GM12878 (cell line): Measurements from ENCODE around the gene SMIM44. TPM values are rescaled to one million over a fixed set of nuclear protein-coding genes. Genes with fewer than 3 reads are reported as not detected.

Experiments used
- ATAC-seq: fragments of 200-7000 bp; cut with Tn5 transposase; 3 replicates; pipeline ENCODE4 v1.9.1; 2020; ENCODE audit warnings: mild to moderate bottlenecking, moderate library complexity
- BruUV-seq: library from RNA; stranded (reverse); fragments of 400-500 nt; replicated peaks from 2 replicates; lab custom pipeline; 2021; lab: Mats Ljungman, UMichigan
- CTCF ChIA-PET: fragments of 300-600 bp; sonication (Branson Sonifier 250); formaldehyde crosslinking; extraction: SDS; loops from one replicate; lab custom pipeline; 2021; ENCODE audit warnings: inconsistent platforms; lab: Yijun Ruan, JAX
- POLR2A ChIA-PET: fragments of 350-600 bp; formaldehyde crosslinking; extraction: SDS; loops from one replicate; lab custom pipeline; 2021; ENCODE audit warnings: inconsistent platforms; lab: Charles Lee
- RAD21 ChIA-PET: fragments of 300-600 bp; sonication (Branson Sonifier 250); formaldehyde crosslinking; loops from one replicate; lab custom pipeline; 2023; ENCODE audit warnings: antibody characterized with exemption; ENCODE audit not compliant: unreplicated experiment; lab: Charles Lee
- SMC1A ChIA-PET: fragments of 300-600 bp; sonication (Branson Sonifier 250); formaldehyde crosslinking; loops from one replicate; lab custom pipeline; 2023; ENCODE audit not compliant: unreplicated experiment, uncharacterized antibody; lab: Charles Lee
- DNase-seq: peaks from one replicate; pipeline ENCODE4 v3.0.0-alpha.2; 2011; ENCODE audit warnings: low read depth, low spot score
- FAIRE-seq: peaks from 3 replicates; lab custom pipeline; 2011; peaks lifted over from hg19 to GRCh38; lab: Jason Lieb, UNC
- H2AFZ ChIP-seq: 2 replicates; pipeline ENCODE4 v1.6.0; 2011; ENCODE audit warnings: low read depth, low read length, control low read depth; ENCODE audit not compliant: control insufficient read depth
- H3K27ac ChIP-seq: 2 replicates; pipeline ENCODE4 v1.5.1; 2011; ENCODE audit warnings: control low read depth; ENCODE audit not compliant: control insufficient read depth, insufficient read depth
- H3K27me3 ChIP-seq, 2 experiments: replicated peaks in 1 of 2; 2 replicates each; pipeline versions ENCODE4 v1.6.0 to v1.6.1; 2011; ENCODE audit warnings: low read length in 1 of 2; ENCODE audit not compliant: control insufficient read depth in 2 of 2, insufficient read depth in 2 of 2
- H3K36me3 ChIP-seq, 2 experiments: 2 replicates each; pipeline ENCODE4 v1.5.1; 2011; ENCODE audit warnings: low read length in 1 of 2; ENCODE audit not compliant: control insufficient read depth in 2 of 2, insufficient read depth in 2 of 2
- H3K4me1 ChIP-seq: 2 replicates; pipeline ENCODE4 v1.6.1; 2011; ENCODE audit warnings: mild to moderate bottlenecking, low read length, moderate library complexity, mixed read lengths; ENCODE audit not compliant: control insufficient read depth, insufficient read depth
- H3K4me2 ChIP-seq: 2 replicates; pipeline ENCODE4 v1.6.0; 2011; ENCODE audit warnings: control low read depth; ENCODE audit not compliant: control insufficient read depth, insufficient read depth
- H3K4me3 ChIP-seq: fragments of 200-600 bp; sonication (generic); 2 replicates; pipeline ENCODE4 v1.5.1; 2016
- H3K79me2 ChIP-seq: 2 replicates; pipeline ENCODE4 v1.6.0; 2011; ENCODE audit warnings: low read length; ENCODE audit not compliant: control insufficient read depth, insufficient read depth
- H3K9ac ChIP-seq: 2 replicates; pipeline ENCODE4 v1.8.0; 2011; ENCODE audit warnings: low read length, control low read depth, mixed read lengths; ENCODE audit not compliant: control insufficient read depth, insufficient read depth
- H3K9me3 ChIP-seq: replicated peaks from 3 replicates; pipeline ENCODE4 v1.5.1; 2011; ENCODE audit warnings: mild to moderate bottlenecking, low read length; ENCODE audit not compliant: control insufficient read depth, insufficient read depth
- H4K20me1 ChIP-seq: 2 replicates; pipeline ENCODE4 v1.6.0; 2011; ENCODE audit not compliant: control insufficient read depth, insufficient read depth
- CHD1 ChIP-seq: IDR thresholded peaks from 2 replicates; pipeline ENCODE4 v1.6.1; 2012; ENCODE audit warnings: low read depth, low read length, improper control_type of control experiment
- CTCF ChIP-seq, 3 experiments: IDR thresholded peaks in 2 of 3; conservative IDR thresholded peaks in 1 of 3; 2 replicates each; pipeline ENCODE4 v1.5.1; 2011; ENCODE audit warnings: low read depth in 3 of 3, low read length in 3 of 3, mild to moderate bottlenecking in 3 of 3, control low read depth in 2 of 3, moderate library complexity in 2 of 3, inconsistent platforms in 1 of 3, mixed read lengths in 1 of 3; ENCODE audit not compliant: control insufficient read depth in 2 of 3, insufficient read depth in 1 of 3; ENCODE audit errors: extremely low read depth in 1 of 3
- EZH2 ChIP-seq: IDR thresholded peaks from 2 replicates; pipeline ENCODE4 v1.6.1; 2012; ENCODE audit warnings: low read depth, mild to moderate bottlenecking, control low read depth, inconsistent platforms, low read length, borderline replicate concordance; ENCODE audit not compliant: control insufficient read depth
- FOXK2 ChIP-seq: fragments of 450-650 bp; IDR thresholded peaks from 2 replicates; pipeline ENCODE4 v1.6.1; 2017; ENCODE audit warnings: mild to moderate bottlenecking, moderate library complexity
- HCFC1 ChIP-seq: fragments of 150-350 bp; IDR thresholded peaks from 2 replicates; pipeline ENCODE4 v1.6.1; 2014; ENCODE audit warnings: low read length
- JUNB ChIP-seq: IDR thresholded peaks from 2 replicates; pipeline ENCODE4 v1.6.1; 2016; ENCODE audit warnings: antibody characterized with exemption, mild to moderate bottlenecking
- MTA2 ChIP-seq: fragments of 450-650 bp; IDR thresholded peaks from 2 replicates; pipeline ENCODE4 v1.6.1; 2016; ENCODE audit warnings: low read depth, mild to moderate bottlenecking, moderate library complexity
- MYC ChIP-seq: IDR thresholded peaks from 2 replicates; pipeline ENCODE4 v1.6.1; 2011; ENCODE audit warnings: mild to moderate bottlenecking, low read length, moderate library complexity, inconsistent platforms; ENCODE audit not compliant: insufficient read depth, insufficient replicate concordance, insufficient read length, severe bottlenecking
- NFXL1 ChIP-seq: fragments of 450-650 bp; IDR thresholded peaks from 2 replicates; pipeline ENCODE4 v1.6.1; 2017; ENCODE audit warnings: antibody characterized with exemption, mild to moderate bottlenecking, borderline replicate concordance
- RAD51 ChIP-seq: fragments of 450-650 bp; IDR thresholded peaks from 2 replicates; pipeline ENCODE4 v1.6.1; 2016; ENCODE audit warnings: moderate library complexity, mild to moderate bottlenecking, inconsistent platforms
- RCOR1 ChIP-seq: conservative IDR thresholded peaks from 2 replicates; pipeline ENCODE4 v1.6.1; 2012; ENCODE audit warnings: low read depth, low read length, improper control_type of control experiment
- TBL1XR1 ChIP-seq: IDR thresholded peaks from 2 replicates; pipeline ENCODE4 v1.6.1; 2012; ENCODE audit warnings: low read depth, low read length, improper control_type of control experiment
- whole genome bisulfite sequencing: methylation state at CpG from one replicate; pipeline ENCODE4 v1.1.6; 2016; ENCODE audit warnings: low lambda C conversion rate; ENCODE audit not compliant: insufficient replicate concordance, insufficient coverage; ENCODE audit errors: missing lambda C conversion rate; 5-methylcytosine and 5-hydroxymethylcytosine counted together
- in situ Hi-C: fragments of 300-500 bp; cut with MboI; formaldehyde crosslinking; loops from 9 replicates; pipeline ENCODE4 v1.14.3; 2018; ENCODE audit warnings: mixed read lengths
- intact Hi-C: fragments of 100-400 bp; cut with micrococcal nuclease; formaldehyde crosslinking; loops from one replicate; pipeline ENCODE4 v1.14.2; 2022; ENCODE audit not compliant: unreplicated experiment
- polyA plus RNA-seq, 11 experiments: library from polyadenylated mRNA; depleted of rRNA in 4 of 11; unstranded in 6 of 11; stranded (reverse) in 5 of 11; fragments of >200 nt; fragmentation: Nextera tagmentation in 4 of 11; fragmentation: Illumina TruSeq in 1 of 11; extraction: Ambion mirVana in 4 of 11; extraction: Trizol in 1 of 11; gene quantifications; 1 replicate in 1 of 11; 2 replicates in 10 of 11; pipeline versions ENCODE4 v1.2.1 to v1.2.3, GENCODE V29; 2011 to 2016; ENCODE audit warnings: inconsistent platforms in 2 of 11, missing spikeins in 2 of 11, low read depth in 1 of 11
- total RNA-seq, 4 experiments: library from RNA; depleted of rRNA in 3 of 4; stranded (reverse); fragments of >200 nt in 3 of 4; fragmentation: Illumina TruSeq in 1 of 4; extraction: Trizol in 1 of 4; gene quantifications; 2 replicates each; pipeline versions ENCODE4 v1.2.1 to v1.2.3, GENCODE V29; 2013 to 2021
- TF ChIP-seq, protein P1 (sequence below): IDR thresholded peaks from 2 replicates; pipeline ENCODE4 v1.6.1; 2012; ENCODE audit warnings: low read depth, low read length, improper control_type of control experiment

The SMIM44 gene
- total and polyA plus RNA-seq, 10 of the 15 experiments (the other 5 are each of a cell fraction or from before 2014, with no cell fraction given) = not detected

DNA sequence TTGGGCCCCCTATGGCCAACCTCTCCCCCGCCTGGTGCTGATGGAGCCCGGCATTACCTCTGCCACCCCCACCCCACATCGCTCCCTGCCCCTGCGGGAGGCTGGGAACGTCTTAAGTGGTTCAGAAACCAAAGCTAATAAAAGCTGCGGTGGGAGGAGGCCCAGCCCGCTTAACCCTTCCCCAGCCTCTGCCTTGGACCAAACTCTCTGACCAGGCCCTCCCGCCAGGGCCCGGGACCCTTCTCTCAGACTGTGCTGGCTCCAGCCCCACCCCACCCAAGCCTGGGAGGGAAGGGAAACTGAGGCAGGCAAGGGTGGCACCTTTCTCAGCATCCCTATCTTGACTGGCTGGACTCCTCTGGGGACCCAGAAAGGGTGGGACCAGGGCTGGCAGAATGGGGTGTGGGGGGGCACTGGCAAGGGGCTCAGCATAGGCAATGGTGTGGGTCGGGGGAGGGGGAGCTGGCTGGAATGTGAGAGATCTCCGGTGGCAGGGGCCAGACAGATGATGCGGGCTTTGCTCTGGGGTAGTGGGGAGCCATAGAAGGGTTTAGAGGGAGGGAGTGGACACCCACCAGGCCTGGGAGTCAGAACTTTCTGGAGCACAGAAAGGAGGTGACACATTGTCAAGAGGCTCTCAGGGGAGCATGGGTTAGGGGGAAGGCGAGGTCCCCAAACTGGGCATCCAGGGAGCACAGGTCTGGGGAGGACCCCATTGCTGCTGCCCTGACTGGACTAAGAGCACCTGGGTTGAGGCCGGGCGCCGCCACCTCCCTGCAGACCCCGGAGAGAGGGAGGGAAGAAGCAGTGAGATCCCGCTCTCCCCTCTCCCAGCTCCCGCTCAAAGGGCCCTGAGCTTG, 24.8 kb downstream of the SMIM44 start:
- TF ChIP-seq HCFC1 (no peak), TBL1XR1 (no peak), CTCF (IDR thresholded peaks at IDR 0.05 in 2 of 3, conservative IDR thresholded peaks at IDR 0.05 in 1 of 3; ENCODE audit: control insufficient read depth in 2 of 3, extremely low read depth in 1 of 3, insufficient read depth in 1 of 3, low read depth in 3 of 3, low read length in 3 of 3) (no peak), CHD1 (no peak), RAD51 (no peak), NFXL1 (no peak), FOXK2 (no peak), JUNB (no peak), RCOR1 (no peak), MTA2 (no peak), MYC (no peak), EZH2 (no peak)
- TF ChIP-seq, protein P1, sequence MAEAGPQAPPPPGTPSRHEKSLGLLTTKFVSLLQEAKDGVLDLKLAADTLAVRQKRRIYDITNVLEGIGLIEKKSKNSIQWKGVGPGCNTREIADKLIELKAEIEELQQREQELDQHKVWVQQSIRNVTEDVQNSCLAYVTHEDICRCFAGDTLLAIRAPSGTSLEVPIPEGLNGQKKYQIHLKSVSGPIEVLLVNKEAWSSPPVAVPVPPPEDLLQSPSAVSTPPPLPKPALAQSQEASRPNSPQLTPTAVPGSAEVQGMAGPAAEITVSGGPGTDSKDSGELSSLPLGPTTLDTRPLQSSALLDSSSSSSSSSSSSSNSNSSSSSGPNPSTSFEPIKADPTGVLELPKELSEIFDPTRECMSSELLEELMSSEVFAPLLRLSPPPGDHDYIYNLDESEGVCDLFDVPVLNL = no peak
- TF ChIP-seq, all 136 proteins: peak for 0
- ChIA-PET RAD21 (no interaction called here), POLR2A (no interaction called here), CTCF (no interaction called here), SMC1A (no interaction called here)
- Histone ChIP-seq H3K4me3 (no peak overlapping the region), H3K27me3 (no peaks in the 10 kb centered on the region), H3K9me3 (no peaks in the 10 kb centered on the region), H2AFZ (no peak overlapping the region), H3K9ac (no peak overlapping the region), H3K27ac (no peak overlapping the region), H3K4me1 (no peaks in the 10 kb centered on the region), H4K20me1 (no peaks in the 10 kb centered on the region), H3K36me3 (peaks cover 8 to 24% of the 10 kb centered on the region in 2 experiments; a peak in 3 of 4 replicates), H3K4me2 (no peak overlapping the region), H3K79me2 (no peaks in the 10 kb centered on the region)
- DNase-seq = no peak
- no peak for FAIRE-seq
- in situ Hi-C loops = no loop called here
- no TSS peak for BruUV-seq
- ATAC-seq = no peak
- 59% methylated on average over 18 of the region's 19 CpGs for WGBS
- intact Hi-C loops = no loop called here
